H1 (cell line): Measurements from ENCODE around the gene TAS1R3.

Experiments
- CBX8 ChIP-seq: fragments of 300-800, 300-1000 bp; sonication (generic); IDR thresholded peaks from 2 replicates; pipeline ENCODE4 v1.7.1; 2016; ENCODE audit warnings: low read depth, low read length, borderline replicate concordance
- CTCF ChIP-seq, 3 experiments: IDR thresholded peaks; 1 replicate in 2 of 3; 2 replicates in 1 of 3; pipeline versions ENCODE4 v1.5.1 to v1.6.1; 2011; ENCODE audit warnings: low read length in 3 of 3, mild to moderate bottlenecking in 3 of 3, inconsistent platforms in 2 of 3, low read depth in 1 of 3, moderate library complexity in 1 of 3; ENCODE audit not compliant: insufficient read depth in 1 of 3; ENCODE audit errors: control extremely low read depth in 1 of 3
- SP4 ChIP-seq: IDR thresholded peaks from 2 replicates; pipeline ENCODE4 v1.6.1; 2012; ENCODE audit warnings: low read length, inconsistent platforms
- TF ChIP-seq, protein P1 (sequence below): IDR thresholded peaks from 2 replicates; pipeline ENCODE4 v1.6.1; 2012; ENCODE audit warnings: inconsistent platforms

DNA sequence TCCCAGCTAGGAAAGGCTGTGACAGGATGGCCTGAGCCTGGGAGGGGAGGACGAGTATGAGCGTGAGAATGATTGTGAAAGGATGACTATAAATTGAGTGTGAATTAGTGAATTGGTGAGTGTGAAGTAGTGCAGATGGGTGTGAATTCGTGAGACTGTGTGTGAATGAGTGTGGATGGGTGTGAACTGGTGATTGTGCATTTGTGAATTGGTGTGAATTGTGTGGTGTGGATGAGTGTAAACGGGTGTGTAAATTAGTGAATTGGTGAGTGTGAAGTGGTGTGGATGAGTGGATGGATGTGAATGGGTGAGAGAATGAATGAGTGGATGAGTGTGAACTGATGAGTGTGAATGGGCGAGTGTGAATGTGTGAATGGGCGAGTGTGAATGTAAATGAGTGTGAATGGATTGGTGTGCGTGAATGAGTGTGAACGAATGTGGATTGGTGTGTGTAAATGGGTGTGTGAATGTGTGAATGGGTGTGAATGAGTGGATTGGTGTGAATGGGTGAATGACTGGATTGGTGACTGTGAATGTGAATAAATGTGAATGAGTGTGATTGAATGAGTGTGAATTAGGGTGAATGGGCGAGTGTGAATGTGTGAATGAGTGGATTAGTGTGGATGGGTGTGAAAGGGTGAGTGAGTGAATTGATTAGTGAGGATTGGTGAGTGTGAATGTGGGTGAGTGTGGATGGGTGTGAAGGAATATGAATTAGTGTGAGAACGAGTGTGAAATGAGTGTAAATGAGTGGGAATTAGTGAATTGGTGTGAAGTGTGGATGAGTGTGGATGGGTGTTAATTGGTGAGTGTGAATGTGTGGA is 35.0 kb downstream of the TAS1R3 start:
- no peak for TF ChIP-seq CBX8
- TF ChIP-seq, protein P1, sequence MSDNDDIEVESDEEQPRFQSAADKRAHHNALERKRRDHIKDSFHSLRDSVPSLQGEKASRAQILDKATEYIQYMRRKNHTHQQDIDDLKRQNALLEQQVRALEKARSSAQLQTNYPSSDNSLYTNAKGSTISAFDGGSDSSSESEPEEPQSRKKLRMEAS: no peak
- no peak for TF ChIP-seq CTCF (IDR thresholded peaks at IDR 0.05; ENCODE audit: control extremely low read depth in 1 of 3, insufficient read depth in 1 of 3, low read depth in 1 of 3, low read length in 3 of 3)
- TF ChIP-seq SP4: no peak
